RPMI8226 (cell line): Measurements from ENCODE around the gene CTSC.
"Not testable (repeated sequence)": the region's sequence is repeated elsewhere in the genome, so short reads cannot be mapped to it uniquely, and the experiment has no call there.

Experiments
- DNase-seq: peaks from one replicate; pipeline ENCODE4 v3.0.0-alpha.2; 2015

The CTSC gene

DNA sequence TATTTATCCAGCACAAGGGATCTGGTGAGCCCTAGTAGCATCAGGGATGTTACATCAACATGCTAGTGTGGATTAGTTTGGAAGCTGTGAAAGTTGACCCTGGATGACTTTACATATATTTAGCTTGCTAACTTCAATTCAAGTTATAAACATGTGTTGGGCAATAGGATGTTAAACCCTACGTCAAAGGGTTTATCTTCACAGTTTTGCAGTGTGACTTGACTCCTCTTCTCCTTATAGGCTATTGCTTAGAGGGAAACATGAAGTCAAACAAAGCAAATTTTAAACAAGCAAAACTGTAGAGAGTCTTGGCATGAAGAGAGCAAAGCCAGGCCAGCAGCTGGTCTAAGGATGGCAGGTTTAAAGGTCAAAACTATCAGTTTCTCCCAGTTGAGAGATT lies 11.3 kb upstream of the CTSC start:
- no peak for DNase-seq

DNA sequence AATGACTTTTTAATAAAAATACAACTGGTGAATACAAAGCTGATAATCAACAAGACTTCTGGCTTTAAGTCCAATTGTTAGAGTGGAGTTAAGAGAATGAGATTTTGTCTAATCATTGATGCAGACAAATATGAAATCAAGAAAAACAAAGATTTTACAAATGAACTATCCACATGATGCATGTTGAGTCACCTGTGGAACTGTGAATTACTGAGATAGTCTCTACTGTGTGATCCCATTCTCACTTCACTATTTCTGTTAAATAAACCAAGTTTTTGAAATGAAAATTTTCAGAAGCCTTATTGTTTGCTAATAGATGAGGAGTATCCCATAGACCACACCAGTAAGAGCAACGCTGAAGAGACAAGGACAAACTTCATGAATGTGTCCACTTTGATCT lies 8.4 kb upstream of the CTSC start:
- no peak for DNase-seq

DNA sequence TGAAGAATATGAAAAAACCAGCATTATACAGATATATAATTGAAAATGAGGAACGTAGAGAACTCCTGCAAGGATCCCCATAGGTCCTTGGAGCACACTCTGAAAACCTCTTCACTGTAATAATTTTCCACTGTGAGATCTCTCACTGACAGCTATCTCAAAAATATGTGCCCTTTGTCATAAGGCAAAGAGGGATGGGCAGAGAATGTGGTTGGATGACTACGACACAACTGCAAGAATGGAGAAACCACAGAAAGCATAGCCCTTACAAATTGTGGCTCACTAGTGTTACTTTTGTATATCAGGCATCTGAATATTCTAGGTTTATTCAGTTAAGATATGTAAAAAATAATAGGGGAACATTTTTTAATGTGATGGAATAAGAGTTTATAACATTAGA lies 7.9 kb upstream of the CTSC start:
- DNase-seq: no peak

DNA sequence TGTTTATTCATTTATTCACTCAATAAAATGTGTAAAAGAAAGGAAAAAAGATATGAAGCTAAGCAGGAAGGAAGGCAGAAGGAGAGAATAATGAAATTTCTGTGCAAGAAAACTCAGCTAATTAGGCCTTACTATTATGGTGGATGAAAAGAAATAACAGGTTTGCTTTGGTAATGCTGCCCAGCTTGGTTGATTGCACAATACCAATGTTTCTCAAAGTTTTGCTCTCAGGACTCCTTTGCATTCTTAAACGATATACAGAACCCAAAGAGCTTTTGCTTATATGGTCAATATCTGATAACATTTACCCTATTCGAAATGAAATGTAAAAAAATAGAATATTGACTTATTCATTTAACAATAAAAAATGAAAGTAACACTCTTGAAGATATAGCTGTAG lies 7.3 kb upstream of the CTSC start:
- DNase-seq: no peak

DNA sequence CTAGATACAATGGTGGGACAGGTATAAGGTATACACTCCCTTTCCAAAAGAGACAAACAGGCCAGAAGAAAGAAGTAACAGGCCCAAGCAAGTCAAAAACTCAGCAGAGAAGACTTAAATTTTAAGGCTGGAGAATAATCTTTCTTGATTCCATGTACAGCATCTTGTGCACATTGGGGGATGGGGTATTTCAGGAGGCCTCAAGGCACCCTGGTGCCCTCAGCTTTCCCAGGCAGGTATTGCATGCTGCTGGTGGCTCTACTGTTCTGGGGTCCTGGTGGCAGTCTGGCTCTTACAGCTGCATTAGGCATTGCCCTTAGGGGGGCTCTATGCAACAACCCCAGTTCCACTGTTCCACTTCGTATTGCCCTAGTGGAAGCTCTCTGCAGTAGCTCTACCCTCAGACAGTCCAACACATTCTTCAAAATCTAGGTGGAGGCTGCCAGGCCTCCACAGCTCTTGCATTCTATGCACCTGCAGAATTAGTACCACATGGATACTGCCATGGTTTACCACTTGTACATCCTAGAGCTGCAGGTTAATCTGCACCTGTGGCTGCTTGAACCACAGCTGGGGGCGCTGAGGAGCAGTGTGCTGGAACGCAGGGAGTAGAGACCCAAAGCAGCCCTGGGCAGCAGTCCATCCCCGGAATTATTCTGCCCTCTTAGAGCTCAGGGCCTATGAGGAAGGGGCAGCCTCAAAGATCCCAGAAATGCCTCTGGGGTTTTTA lies 4.2 kb upstream of the CTSC start:
- no peak for DNase-seq

DNA sequence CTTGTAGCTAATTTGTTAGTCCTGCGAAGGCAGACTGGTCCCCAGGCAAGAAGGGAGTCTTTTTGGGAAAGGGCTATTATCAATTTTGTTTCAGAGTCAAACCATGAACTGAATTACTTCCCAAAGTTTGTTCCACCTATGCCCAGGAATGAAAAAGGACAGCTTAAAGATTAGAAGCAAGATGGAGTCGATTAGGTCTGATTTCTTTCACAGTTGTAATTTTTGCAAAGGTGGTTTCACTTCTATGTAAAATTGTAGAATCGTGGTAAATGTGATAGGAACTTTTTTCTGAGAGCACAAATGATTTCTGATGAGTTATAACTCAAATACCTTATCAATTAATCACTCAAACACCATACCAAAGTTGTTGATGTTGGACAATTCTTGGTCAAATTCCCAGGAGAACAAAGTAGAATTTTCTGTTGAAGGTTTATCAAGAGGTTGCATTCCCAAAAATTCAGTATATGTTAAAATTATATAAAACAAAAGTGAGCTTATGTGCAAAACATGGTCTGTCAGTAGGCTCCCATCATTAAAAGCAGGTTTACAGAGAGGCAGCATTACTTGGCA lies 2.9 kb upstream of the CTSC start:
- no peak for DNase-seq

DNA sequence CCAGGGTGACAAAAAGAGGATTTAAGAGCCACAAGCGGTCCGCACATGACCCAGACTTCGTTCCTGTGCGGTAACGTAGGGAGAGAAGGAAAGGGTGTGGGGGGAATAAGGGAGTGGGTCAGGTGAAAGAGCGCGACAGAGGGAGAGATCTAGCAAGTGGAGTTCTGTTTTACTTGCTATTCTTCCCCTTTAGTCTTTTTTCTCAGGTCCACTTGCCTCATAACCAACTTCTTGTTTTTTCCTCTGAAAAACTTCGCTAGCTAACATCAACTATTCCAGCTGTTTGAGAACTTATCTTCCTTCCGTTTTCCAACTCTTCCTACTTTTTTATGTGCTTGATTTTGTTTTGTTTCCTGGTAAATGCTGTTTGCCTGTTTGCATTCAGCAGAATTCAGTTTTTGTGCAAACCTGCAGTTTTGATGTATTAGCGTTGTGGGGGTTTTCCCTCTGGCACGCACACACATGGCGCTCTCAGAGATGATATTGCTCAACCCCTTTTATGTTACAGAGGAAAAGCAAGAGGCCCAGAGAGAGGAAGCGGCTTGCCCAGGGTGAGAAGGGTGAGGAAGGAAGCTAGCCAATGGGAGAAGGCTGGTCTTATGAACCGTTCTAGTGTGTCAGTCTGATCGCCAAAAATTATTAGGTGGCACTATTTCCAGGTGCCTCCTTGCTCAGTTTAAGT lies 592 bp upstream of the CTSC start:
- DNase-seq: peak; percentile 81

DNA sequence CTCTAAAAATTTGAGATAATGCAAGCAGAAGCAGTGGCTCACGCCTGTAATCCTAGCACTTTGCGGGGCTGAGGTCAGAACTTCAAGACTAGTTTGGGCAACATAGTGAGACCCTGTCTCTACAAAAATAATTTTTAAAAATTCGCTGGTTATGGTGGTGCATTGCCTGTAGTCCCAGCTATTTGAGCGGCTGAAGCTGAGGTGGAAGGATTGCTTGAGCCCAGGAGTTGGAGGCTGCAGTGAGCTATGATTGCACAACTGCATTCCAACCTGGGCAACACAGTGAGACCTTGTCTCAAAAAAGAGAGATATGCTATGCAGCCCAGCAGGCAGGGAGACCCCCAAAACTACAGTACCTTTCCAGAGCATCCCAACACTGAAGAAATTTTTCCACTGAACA lies 2.3 kb downstream of the CTSC start:
- DNase-seq: no peak

DNA sequence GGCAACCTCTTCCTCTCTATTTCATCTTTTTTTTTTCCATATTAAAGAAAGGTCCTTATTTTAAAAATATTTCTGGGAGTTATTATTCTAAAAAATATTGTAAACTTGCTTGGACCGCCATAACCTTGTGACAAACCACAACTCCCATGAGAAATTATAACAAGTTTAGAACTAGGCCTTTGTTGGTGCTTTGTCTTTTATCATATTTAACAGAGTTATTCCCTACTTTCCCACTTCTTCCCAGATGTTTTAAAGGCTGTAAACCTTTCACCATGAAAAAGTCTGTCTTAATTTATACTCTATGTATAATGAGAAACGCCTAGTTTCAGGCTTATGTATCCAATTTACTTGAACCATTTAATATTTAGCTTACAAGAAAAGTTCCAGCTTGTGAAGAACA lies 3.7 kb downstream of the CTSC start:
- no peak for DNase-seq

DNA sequence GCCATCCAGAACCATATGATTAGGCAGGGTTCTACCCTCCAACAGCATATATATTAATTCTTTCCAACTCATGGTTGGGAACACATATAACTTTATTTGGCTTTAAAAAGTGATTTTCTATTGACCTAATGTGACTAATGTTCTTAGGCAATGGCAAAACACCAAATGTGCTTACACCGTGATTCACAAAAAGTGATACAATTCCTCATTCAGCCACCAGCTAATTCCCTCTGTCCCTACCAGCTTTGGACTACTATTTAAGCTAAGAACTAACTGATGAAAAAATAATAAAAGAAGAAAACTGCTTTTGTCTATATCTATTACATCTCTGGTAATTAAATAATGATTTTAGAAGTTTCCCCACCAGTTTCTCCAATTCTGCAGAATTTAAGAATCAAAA lies 4.7 kb downstream of the CTSC start:
- DNase-seq: no peak

DNA sequence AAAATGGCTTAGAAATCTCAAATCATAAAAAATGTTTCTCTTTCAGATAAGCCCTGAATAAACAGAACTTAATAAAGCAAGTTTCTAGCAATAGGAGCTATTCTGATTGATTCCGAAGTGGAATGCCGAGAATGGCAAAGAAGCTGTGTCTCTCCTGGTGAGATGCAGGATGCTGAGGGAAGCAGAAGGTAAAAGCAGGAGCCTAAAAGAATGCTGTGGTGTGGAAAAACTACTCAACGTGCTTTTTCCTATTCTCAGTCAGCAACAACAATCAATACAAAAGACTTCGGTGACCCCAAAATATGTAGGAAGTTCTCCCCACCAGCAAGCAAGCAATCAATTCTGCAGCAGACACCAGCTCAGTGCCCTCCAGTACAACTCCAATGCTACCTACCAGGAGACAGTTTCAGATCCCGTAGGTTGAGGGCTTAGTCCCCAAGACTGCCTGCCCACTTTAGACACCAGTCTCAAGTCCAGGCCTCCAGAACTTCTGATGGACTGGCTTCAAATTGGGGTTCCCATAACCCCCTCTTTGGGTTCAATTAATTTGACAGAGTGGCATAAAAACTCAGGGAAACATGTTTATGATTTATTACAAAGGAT lies 6.6 kb downstream of the CTSC start:
- no peak for DNase-seq

DNA sequence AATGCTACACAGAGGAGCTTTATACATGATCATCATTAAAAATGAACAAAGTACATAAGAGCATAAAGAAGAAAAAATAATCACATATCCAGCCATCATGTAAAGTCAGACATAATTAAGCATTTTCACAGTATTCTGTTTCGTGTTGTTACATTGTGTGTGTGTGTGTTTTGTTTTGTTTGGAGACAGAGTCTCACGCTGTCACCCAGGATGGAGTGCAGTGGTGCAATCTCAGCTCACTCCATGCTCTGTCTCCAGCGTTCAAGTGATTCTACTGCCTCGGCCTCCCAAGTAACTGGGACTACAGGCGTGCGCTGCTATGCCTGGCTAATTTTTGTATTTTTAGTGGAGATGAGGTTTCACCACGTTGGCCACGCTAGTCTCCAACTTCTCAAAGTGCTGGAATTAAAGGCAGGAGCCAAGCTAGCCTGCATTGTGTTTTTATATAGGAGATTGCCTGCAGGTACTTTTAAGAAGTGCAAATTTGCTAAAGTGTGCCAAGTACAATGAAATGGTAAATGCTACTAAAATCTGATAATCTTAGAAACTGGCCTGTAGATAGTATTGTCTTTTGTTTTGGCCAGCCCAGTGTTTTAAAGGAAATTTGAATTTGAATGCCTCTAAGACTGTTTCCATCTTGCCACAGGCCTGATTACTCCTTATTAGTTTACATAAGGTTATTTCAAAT lies 7.8 kb downstream of the CTSC start:
- DNase-seq: no peak

DNA sequence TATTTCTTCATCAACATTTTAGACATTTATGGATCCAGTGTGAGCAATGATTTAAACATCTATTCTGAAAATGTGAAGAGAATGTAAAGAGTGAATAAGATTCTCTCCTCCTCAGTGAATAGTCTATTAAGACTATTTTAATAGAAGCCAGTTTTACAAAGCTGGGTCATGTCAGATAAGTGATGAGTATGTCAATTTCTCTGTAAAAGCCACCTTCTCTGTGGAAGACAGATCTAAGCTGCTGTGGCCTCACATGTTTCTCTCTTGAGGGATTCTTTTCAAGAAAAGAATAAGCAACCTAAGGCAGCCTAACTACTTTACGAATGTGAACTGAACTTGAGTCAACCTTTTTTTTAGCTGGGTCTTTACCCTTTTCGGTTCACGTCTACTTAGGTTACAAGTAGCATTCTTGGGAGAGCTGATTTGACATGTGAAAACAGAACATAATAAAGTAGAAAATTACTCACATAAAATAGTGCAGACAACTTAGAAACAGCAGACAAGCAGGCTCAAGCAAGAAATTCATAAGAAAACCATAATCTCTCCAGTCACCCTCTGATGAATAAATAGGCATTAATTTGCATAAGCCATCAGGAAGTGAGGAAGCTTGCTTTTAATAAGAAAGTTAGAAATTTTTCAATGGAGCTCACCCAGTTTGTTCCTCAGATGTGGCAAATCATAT lies 9.9 kb downstream of the CTSC start:
- DNase-seq: no peak

DNA sequence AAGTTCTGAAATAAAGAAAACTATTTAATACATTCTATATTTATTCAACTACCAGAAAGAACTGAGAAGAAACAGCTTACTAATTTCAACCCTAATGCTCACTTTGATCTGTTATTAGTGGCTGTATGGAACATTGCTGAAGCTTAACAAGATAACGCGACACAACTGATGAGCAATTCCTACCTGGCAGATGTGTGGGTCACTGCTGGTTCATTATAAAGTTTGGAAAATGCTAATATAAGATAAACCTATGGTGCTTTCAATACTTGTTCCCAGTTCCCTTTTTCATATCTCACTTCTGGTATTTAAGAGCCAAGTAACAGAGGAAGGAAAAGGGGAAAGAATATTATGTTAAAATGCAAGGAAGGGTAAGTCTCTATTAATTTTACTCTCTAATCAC lies 10.5 kb downstream of the CTSC start:
- DNase-seq: no peak

DNA sequence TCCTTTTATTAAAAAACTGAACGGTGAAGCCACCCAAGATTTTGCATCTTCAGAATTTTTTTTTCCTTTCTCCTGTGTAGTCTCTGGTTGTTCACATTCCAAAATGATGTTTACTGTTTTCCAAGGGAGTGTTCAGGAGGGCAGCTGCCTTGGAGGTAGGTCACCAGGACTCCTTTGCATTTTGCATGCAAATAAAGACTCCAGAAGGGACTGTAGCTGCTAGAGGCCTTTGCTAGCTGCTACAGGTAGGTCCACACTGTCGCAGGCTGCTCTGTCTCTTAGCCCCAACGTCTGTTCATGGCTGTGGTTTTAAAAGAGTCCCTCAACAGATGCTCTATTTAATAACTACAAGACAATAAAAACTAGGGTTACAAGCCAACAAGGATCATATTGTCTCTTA lies 11.4 kb downstream of the CTSC start:
- no peak for DNase-seq

DNA sequence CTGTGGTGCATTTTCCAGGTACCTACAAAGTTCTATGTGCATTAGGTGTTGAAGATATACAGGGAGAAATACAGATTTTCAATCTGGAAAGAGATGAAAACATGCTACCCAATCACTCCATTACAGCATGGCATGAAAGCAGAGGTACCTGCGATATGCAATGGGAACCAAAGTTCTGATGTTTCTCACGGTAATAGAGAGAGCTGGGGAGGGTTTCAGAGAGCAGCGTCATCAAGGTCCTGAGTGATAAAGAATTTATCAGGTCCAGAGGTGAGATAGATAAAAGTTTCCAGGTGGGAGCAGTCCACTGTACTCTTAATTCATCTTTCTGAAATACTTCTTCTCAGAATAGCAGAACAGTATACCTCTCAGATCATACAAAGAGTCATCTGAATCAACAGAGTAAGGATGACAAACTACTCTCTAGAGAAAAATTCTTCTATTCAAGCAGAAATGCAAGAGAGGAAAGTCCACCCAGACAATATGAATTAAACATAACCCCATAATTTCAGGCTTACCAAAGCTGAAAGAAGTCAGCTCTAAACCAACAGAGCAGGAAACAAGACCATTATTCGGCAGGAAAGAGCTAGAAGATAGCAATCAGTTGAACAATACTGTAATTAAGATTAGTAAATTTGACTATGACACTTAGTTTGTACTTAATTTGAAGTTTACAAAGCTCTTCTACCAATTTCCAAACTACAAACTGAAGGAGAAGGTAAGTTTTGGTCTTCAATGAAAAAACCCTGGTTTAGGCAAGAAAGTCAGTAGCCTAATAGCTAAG lies 12.8 kb downstream of the CTSC start:
- no peak for DNase-seq

DNA sequence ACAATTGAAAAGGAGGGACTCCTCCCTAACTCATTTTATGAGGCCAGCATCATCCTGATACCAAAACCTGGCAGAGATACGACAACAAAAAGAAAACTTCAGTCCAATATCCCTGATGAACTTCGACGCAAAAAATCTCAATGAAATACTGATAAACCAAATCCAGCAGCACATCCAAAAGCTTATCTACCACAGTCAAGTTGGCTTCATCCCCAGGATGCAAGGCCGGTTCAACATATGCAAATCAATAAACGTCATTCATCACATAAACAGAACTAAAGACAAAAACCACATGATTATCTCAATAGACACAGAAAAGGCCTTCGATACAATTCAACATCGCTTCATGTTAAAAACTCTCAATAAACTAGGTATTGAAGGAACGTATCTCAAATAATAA lies 14.7 kb downstream of the CTSC start:
- DNase-seq: not testable (repeated sequence)

DNA sequence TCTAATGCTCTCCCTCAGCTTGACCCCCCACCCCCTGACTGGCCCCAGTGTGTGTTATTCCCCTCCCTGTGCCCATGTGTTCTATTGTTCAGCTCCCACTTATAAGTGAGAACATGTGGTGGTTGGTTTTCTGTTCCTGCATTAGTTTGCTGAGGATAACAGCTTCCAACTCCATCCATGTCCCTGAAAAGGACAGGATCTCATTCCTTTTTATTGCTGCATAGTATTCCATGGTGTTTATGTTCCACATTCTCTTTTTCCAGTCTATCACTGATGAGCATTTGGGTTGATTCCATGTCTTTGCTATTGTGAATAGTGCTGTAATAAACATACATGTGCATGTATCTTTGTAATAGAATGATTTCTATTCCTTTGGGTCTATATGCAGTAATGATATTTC lies 16.1 kb downstream of the CTSC start:
- not testable (repeated sequence) for DNase-seq

DNA sequence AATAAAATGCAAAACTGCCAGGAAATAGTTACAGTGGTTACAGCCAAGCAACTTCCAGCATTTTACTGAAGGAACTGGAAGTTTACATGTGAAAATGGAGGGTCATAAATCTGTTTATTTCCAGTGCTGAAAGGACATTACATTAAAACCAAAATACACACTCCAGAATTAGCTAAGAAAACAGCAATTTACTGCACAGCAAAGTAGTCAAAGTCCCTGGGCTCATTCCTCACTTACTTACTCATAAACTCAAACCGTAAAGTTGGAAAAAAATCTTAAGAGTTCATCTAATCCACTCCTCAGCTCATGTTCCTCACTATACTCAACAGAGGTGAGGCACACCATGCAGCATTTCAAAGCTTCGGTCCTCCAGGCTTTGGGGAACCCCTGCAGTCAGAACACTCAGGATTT lies 17.4 kb downstream of the CTSC start:
- DNase-seq: no peak

DNA sequence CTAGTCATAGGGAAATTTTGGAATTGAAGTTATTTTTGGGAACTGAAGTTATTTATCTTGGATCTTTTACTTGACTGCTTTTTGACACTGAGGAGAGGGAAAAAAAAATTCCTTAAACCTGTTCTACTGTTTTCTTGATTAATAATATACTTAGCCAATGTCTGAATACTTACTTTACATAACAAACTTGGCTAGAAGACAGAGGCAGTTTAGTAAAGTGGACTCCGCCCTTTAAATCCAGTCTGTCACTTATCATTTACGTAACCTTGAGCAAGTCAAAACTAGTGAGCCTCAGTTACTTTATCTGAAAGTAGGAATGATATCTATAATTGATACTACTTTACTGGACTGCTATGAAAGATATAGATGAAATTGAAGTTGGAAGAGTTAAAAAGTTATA lies 19.5 kb downstream of the CTSC start:
- DNase-seq: no peak

DNA sequence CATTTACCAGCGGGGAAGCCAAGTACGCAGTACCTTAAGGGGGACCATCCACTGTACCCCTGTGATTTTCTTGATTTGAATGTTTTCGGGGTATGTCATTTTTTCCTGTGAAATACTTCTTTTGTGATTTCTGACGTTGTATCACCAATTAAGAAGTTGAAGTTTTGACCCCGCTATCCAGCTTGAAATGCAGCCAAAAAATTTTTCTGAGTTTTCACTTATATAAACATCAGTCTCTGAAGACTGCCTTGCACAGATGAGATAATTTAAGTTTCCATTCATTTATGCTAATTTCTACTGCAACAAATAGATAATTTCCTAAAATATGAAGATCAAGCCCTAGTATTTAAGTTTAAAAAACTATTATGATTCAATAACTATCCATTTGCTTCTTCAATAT lies 20.0 kb downstream of the CTSC start:
- DNase-seq: no peak

DNA sequence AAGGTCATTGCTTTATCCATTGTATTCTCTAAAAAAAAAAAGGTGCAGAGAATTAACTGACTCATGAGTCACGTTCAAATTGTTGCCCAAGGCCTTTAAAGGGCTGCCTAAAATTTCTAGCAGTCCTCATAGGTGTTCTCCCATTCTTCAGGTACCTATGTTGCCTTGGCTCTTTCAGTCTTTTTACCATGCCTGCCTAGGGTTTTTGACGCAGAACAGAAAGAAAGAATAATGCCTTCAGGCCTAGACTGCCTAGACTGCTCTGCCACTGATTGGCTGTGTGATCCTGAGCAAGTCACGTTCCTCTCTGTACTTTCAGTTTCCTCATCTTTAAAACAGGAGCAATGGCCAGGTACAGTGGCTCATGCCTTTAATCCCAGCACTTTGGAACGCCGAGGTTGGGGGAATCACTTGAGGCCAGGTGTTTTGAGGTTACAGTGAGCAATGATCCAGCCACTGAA lies 21.5 kb downstream of the CTSC start:
- no peak for DNase-seq
